NCI-H2029 (cell line): ENCODE data around the gene TRNP1.
"Not testable (repeated sequence)": the region's sequence is repeated elsewhere in the genome, so short reads cannot be mapped to it uniquely, and the experiment has no call there.

Experiments
- DNase-seq: peaks from one replicate; lab custom pipeline; 2025; lab: John Stamatoyannopoulos, UW

Gene TRNP1

DNA sequence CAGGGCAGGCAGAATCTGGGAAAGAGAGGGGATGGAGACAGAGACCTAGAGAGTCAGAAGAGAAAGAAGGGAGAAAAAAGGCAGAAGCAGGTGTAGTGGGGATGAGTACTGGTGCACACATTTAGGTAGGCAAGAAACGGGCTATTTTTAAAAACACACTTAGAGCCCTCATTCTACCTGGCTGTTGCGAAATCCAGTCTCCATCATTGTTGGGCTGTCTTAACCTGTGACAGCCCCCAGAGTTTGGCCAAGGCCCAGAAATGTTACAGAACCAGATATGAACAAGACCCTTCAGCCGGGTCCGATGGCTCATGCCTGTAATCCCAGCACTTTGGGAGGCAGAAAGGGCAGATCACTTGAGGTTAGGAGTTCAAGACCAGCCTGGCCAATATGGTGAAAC lies 20.7 kb upstream of the TRNP1 start:
- no peak for DNase-seq

DNA sequence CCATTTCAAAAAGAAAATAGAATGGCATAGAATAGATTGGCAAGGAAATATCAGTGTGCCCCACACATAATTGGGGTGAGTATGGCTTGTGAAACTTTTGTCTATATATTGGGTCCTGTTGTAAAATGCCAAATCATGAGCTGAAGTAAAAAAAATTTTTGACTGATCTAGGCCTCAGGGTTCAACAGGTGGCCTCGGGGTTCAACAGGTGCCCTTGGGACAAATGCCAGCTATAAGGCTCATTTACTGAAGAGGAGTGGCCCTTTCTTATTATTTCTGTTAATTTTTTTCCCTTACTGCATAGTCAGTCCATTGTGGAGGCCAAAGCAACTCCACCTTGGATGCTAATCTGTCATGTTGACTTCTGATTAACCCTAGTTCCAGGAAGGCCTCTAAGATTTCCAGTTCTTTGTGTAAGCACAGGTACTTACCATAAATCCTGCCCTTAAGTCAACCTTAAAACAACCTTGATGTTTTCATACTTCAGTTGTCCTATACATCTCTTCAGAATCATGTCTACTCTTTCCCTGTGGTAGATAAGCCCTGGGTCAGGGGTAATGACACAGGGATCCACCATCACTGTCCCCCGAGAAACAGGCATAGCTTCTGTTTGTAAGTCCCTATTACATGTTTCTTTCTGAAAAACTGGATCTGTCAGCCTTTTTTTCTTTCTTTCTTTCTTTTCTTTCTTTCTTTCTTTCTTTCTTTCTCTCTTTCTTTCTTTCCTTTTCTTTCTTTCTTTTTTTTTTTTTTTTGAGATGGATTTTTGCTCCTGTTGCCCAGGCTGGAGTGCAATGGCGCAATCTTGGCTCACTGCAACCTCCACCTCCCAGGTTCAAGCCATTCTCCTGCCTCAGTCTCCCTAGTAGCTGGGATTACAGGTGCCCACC lies 16.6 kb upstream of the TRNP1 start:
- DNase-seq, result no peak

GRCh38 chr1:26978901-26979300 lies 14.6 kb upstream of the TRNP1 start:
- no peak for DNase-seq

- no peak for DNase-seq
These were observed 12.2 kb upstream of the TRNP1 start for GRCh38 chr1:26981146-26981846.

- no peak for DNase-seq
These were observed 9.6 kb upstream of the TRNP1 start for GRCh38 chr1:26983863-26984262.

GRCh38 chr1:26984291-26984690 lies 9.2 kb upstream of the TRNP1 start:
- no peak for DNase-seq

GRCh38 chr1:26986658-26987057 lies 6.8 kb upstream of the TRNP1 start:
- no peak for DNase-seq

- DNase-seq, result not testable (repeated sequence)
These were observed 3.9 kb upstream of the TRNP1 start for GRCh38 chr1:26989403-26990109.

DNA sequence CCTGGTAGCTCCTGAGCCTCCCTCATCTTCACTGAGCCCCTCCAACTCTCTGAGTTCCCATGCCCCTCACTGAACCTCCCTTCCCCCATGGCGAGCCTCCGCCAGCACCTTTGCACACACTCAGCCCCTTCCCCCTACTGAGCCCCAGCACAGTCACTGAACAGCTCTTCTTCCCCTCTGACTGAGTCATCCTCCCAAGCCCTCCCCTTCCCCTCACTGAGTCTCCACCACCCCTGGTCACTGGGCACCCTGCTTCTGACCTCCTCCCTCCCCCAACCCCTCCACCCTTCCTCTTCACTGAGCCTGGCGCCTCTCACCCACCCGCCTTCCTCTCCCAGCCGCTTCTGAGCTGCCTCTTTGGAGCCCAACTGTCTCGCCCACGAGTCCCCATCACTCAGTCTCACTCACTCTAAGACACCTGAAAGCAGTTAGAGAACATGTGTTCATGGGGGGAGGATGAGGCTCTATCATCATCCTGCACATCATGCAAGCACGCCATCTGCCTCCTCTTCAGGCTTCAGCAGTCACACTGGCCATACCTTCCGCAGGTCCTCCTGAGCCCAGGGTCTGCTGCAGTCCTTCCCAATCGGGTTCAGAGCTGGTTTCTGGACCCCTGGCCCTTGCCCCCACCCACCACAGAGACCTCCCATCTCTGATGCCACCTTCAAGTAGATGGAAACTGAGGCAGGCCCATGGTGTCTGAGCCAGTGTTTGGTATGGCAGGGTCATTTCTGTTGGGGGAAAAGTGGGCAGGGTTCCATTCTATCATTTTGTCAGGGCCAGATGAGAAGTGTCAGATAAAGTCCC lies 2.0 kb upstream of the TRNP1 start:
- no peak for DNase-seq

DNA sequence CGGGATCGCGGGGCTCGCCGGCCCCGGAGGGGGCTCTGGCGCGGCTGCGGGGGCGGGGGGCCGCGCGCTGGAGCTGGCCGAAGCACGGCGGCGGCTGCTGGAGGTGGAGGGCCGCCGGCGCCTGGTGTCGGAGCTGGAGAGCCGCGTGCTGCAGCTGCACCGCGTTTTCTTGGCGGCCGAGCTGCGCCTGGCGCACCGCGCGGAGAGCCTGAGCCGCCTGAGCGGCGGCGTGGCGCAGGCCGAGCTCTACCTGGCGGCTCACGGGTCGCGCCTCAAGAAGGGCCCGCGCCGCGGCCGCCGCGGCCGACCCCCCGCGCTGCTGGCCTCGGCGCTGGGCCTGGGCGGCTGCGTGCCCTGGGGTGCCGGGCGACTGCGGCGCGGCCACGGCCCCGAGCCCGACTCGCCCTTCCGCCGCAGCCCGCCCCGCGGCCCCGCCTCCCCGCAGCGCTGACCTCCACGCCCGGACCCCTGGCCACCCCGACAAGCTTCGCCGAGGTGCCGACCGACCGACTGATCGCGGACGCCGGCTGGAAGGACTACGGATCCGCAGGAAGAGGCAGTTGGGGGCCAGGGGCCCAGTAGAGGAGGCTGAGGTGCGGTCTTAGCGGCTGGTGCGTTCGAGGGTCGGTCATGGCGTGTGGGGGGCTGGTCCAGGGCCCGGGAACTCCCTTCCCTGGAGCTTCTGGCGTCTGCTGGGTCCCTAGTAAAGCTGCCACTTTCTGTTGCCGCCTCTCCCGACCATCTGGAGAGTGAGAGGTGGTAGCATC lies 711 bp downstream of the TRNP1 start:
- DNase-seq, result no peak

DNA sequence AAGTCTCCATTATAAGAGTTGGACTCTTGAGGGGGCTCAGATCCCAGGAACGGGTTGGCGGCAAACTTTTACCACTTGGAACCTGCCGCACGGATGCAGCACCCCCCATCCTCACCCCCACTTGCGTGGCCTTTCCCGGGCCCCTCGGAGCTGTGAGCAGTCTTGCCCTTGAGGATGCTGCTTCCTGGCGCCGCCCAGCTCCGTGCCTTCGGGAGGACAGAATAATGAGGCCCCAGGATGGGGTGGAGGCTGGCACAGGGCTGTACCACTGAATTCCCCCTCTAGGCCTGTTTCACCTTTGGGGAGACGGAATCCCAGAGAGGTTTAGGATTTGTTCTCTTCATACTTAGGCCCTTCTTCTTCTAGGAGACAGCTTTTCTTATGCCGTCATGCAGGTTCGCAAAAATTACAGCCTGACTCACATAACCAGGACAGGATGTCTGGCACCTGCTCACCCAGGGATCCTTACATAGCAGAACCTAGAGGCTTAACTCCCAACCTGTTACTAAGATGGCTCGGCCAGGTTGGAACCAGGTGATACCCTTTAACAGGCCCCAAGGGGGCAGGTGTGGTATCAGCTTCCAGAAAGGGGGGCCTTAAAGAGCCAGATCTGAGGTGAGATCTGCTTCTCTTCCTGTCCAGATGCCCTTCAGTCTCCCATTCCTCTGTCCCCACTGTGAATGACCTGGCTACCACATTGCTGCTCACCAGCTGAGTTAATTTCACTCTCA lies 1.5 kb downstream of the TRNP1 start:
- DNase-seq, result no peak

DNA sequence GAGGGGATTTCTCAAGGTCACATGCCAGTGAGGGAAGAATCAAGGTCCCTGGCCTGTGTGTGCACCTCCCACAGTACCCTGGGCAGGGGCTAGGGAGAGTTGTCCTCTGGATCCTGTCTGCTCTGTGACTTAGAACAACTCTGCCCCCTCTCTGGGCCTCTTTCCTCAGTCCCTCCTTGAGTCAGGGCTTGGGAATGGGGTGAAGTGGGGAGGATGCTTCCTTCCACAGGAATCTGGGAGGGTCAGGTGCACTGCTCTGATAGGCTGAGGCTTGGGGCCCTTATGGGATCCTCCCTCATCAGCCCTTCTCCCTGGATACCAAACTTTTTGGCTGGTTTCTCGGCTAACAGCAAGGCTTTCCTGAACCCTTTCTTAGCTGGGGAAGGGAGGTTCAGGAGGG lies 2.5 kb downstream of the TRNP1 start:
- DNase-seq, result no peak

DNA sequence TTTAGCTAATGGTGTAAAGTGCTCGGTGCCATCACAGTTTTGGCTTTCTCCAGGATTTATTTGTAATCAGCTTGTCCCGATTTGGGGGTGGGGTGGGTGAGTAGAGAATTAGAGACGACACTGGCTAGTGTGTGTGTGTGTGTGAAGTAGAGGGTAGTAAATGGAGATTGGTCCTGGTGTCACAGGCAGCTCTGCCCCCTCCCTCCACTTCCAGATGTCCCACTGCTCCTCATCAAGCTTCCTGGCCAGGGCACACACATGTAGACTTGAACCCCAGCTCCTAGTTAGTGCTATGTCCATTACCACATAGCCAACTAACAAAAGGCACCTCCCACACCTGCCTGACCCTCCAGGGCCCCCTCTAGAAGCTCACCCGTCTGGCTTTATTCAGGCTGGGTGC lies 3.2 kb downstream of the TRNP1 start:
- no peak for DNase-seq

DNA sequence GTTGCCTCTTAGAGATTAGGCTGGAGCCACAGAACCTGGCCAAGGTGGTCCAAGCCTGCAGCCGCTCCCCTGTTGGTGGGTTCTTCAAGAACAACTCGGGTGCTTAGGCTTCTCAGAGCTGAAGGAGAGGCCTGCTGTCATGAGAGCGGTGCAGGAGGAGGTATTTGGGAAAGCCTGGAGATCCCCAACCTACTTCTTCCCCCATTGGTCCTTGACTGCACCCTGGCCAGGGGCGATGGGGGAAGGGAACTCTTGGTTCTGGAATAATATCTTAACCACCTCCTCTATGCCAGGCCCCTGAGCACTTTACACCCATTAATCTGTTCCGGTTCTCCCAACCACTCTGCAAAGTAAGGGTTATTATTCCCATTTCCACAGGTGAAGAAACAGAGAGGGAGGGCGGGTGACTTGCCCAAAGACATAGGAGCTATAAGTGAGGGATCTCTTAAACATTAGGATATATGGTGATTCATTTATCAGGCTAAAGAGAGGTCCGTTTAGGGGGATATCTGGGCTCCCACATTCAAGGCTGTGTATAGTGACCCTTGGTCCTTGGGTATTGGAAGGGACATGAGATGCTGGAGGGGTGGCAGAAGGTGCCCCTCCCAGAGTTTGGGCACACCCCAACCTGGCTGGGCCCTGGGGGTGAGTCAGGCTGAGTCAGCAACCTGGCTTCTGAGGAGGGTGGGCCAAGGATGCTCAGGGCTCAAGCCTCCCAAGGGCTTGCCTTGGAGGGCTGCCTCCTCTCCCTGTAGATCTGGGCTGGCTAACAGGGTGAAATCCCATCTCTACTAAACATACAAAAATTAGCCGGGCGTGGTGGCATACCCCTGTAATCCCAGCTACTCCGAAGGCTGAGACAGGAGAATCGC lies 5.2 kb downstream of the TRNP1 start:
- no peak for DNase-seq

GRCh38 chr1:26999440-26999987 lies 6.0 kb downstream of the TRNP1 start:
- DNase-seq, result no peak

GRCh38 chr1:27000090-27000816 lies 6.8 kb downstream of the TRNP1 start:
- no peak for DNase-seq

DNA sequence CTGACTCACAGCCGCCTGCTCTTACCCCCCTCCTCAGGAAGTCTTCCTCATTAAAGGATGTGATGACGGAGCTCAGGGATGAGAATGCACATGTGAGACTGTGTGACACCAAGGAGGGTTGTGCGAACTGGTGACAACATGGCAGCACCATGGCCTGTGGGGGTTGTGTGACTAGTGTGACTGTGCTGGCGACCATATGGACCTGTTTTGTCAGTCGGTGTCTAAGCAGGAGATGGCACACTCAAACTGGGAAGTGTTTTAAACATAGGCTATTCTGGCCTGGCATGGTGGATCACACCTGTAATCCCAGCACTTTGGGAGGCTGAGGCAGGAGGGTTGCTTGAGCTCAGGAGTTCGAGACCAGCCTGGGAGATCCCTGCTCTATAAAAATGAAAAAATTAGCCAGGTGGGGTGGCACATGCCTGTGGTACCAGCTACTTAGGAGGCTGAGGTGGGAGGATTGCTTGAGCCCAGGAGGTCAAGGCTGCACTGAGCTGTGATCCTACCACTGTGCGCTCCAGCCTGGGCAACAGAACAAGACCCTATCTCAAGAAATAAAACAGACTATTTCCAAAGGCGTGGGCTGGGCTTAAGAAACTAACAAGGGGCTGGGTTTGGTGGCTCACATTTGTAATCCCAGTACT lies 7.4 kb downstream of the TRNP1 start:
- DNase-seq, result no peak
